Measurements from ENCODE around the gene CACNG1.

DNA sequence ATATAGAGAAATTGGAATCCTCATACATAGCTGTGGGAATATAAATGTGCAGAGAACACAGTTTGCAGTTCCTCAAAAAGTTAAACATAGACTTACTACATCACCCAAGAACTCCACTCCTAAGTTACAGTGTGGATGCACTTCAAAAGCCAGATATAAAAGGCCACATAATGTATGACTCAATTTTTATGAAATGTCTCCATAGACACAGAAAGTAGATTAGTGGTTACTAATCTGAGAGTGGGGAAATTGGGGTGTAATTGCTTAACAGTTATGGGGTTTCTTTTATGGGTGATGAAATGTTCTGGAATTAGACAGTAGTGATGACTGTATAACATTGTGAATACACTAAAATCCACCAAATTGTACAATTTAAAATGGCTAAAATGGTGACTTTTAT lies 60.9 kb downstream of the CACNG1 start:
- TF ChIP-seq, protein P1, sequence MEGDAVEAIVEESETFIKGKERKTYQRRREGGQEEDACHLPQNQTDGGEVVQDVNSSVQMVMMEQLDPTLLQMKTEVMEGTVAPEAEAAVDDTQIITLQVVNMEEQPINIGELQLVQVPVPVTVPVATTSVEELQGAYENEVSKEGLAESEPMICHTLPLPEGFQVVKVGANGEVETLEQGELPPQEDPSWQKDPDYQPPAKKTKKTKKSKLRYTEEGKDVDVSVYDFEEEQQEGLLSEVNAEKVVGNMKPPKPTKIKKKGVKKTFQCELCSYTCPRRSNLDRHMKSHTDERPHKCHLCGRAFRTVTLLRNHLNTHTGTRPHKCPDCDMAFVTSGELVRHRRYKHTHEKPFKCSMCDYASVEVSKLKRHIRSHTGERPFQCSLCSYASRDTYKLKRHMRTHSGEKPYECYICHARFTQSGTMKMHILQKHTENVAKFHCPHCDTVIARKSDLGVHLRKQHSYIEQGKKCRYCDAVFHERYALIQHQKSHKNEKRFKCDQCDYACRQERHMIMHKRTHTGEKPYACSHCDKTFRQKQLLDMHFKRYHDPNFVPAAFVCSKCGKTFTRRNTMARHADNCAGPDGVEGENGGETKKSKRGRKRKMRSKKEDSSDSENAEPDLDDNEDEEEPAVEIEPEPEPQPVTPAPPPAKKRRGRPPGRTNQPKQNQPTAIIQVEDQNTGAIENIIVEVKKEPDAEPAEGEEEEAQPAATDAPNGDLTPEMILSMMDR (conservative IDR thresholded peaks at IDR 0.05; ENCODE audit: low read length): no peak
- TF ChIP-seq EZH2phosphoT487 (IDR thresholded peaks at IDR 0.05; ENCODE audit: borderline replicate concordance, low read depth, low read length): no peak

All from OCI-LY7 (cell line).